Measurements from ENCODE around the gene CCDC127. TPM values are rescaled to one million over a fixed set of nuclear protein-coding genes. Genes with fewer than 3 reads are reported as not detected.
"Not testable (repeated sequence)": the region's sequence is repeated elsewhere in the genome, so short reads cannot be mapped to it uniquely, and the experiment has no call there.

Gene CCDC127
- total RNA-seq, result 9.3 to 10.2 TPM (median 9.7 TPM) in 3 replicates

- peaks cover 13% of the 10 kb centered on the region for H3K36me3 Mint-ChIP-seq
Measured at GRCh38 chr5:217494-218456, at the start of gene CCDC127, which contains the start of gene SDHA. TSS of gene CCDC127 (minus strand) at chr5:218153. CDS start at chr5:216849, 1,304 bp downstream. TSS of gene SDHA (plus strand) at chr5:218320. CDS start at chr5:218356, 36 bp downstream.

GRCh38 chr5:267716-268115, 49.8 kb upstream of the CCDC127 start:
- H3K27ac Mint-ChIP-seq, result no peak overlapping the region
- H3K4me3 Mint-ChIP-seq, result no peak overlapping the region
- H3K9me3 Mint-ChIP-seq, result no peaks in the 10 kb centered on the region
- peaks cover 22% of the 10 kb centered on the region for H3K4me1 Mint-ChIP-seq
- no peak for TF ChIP-seq CTCF (IDR thresholded peaks at IDR 0.05; ENCODE audit: unreplicated experiment)
- peaks cover 11% of the 10 kb centered on the region for H3K36me3 Mint-ChIP-seq
- no peaks in the 10 kb centered on the region for H3K27me3 Mint-ChIP-seq (ENCODE audit: low read depth)
- DNase-seq (ENCODE audit: low spot score in 2 of 2, unreplicated experiment in 2 of 2), result no peak

More at GRCh38 chr5:217494-218456, at the start of gene CCDC127, which contains the start of gene SDHA:
- not testable (repeated sequence) for H3K9me3 Mint-ChIP-seq; H3K27me3 Mint-ChIP-seq (ENCODE audit: low read depth)
- peak within 1 kb of the TSS; percentile 93 for H3K27ac Mint-ChIP-seq
- peak within 1 kb of the TSS; percentile 92 for H3K4me3 Mint-ChIP-seq
- DNase-seq (ENCODE audit: low spot score in 2 of 2, unreplicated experiment in 2 of 2), result peak; percentile 99 to 100
- peaks cover 35% of the 10 kb centered on the region for H3K4me1 Mint-ChIP-seq

GRCh38 chr5:266311-267026, 48.5 kb upstream of the CCDC127 start:
- not testable (repeated sequence) for H3K27me3 Mint-ChIP-seq (ENCODE audit: low read depth); H3K9me3 Mint-ChIP-seq; H3K27ac Mint-ChIP-seq; H3K4me3 Mint-ChIP-seq; DNase-seq (ENCODE audit: low spot score in 2 of 2, unreplicated experiment in 2 of 2)
- Mint-ChIP-seq H3K36me3 (peaks cover 15% of the 10 kb centered on the region), H3K4me1 (peaks cover 15% of the 10 kb centered on the region)

GRCh38 chr5:264338-264737, 46.4 kb upstream of the CCDC127 start:
- TF ChIP-seq CTCF (IDR thresholded peaks at IDR 0.05; ENCODE audit: unreplicated experiment), result no peak
- H3K27me3 Mint-ChIP-seq (ENCODE audit: low read depth), result no peaks in the 10 kb centered on the region
- peaks cover 15% of the 10 kb centered on the region for H3K36me3 Mint-ChIP-seq
- H3K9me3 Mint-ChIP-seq, result no peaks in the 10 kb centered on the region
- peaks cover 10% of the 10 kb centered on the region for H3K4me1 Mint-ChIP-seq
- no peak overlapping the region for H3K4me3 Mint-ChIP-seq
- DNase-seq (ENCODE audit: low spot score in 2 of 2, unreplicated experiment in 2 of 2), result no peak
- peak overlapping the region; percentile 85 for H3K27ac Mint-ChIP-seq

- not testable (repeated sequence) for DNase-seq (ENCODE audit: low spot score in 2 of 2, unreplicated experiment in 2 of 2); H3K27me3 Mint-ChIP-seq (ENCODE audit: low read depth); H3K4me3 Mint-ChIP-seq; H3K9me3 Mint-ChIP-seq
- Mint-ChIP-seq H3K4me1 (peaks cover 10% of the 10 kb centered on the region), H3K27ac (peak overlapping the region; percentile 85), H3K36me3 (peaks cover 18% of the 10 kb centered on the region)
Measured at GRCh38 chr5:263275-263974, 45.5 kb upstream of the CCDC127 start.

GRCh38 chr5:257148-257547, 39.2 kb upstream of the CCDC127 start:
- Mint-ChIP-seq H3K4me3 (no peak overlapping the region), H3K27ac (no peak overlapping the region), H3K4me1 (no peaks in the 10 kb centered on the region), H3K27me3 (ENCODE audit: low read depth) (no peaks in the 10 kb centered on the region), H3K9me3 (peaks cover 6% of the 10 kb centered on the region), H3K36me3 (peaks cover 31% of the 10 kb centered on the region)
- TF ChIP-seq CTCF (IDR thresholded peaks at IDR 0.05; ENCODE audit: unreplicated experiment), result no peak
- no peak for DNase-seq (ENCODE audit: low spot score in 2 of 2, unreplicated experiment in 2 of 2)

- not testable (repeated sequence) for H3K4me3 Mint-ChIP-seq, H3K9me3 Mint-ChIP-seq
Measured at GRCh38 chr5:256347-256746, 38.4 kb upstream of the CCDC127 start.

GRCh38 chr5:255116-255515, 37.2 kb upstream of the CCDC127 start:
- H3K4me3 Mint-ChIP-seq; H3K9me3 Mint-ChIP-seq; DNase-seq (ENCODE audit: low spot score in 2 of 2, unreplicated experiment in 2 of 2); H3K27me3 Mint-ChIP-seq (ENCODE audit: low read depth); H3K27ac Mint-ChIP-seq; H3K4me1 Mint-ChIP-seq: not testable (repeated sequence)
- H3K36me3 Mint-ChIP-seq, result peaks cover 31% of the 10 kb centered on the region

More at GRCh38 chr5:256347-256746, 38.4 kb upstream of the CCDC127 start:
- DNase-seq (ENCODE audit: low spot score in 2 of 2, unreplicated experiment in 2 of 2); H3K27me3 Mint-ChIP-seq (ENCODE audit: low read depth); H3K27ac Mint-ChIP-seq; H3K4me1 Mint-ChIP-seq: not testable (repeated sequence)
- H3K36me3 Mint-ChIP-seq, result peaks cover 30% of the 10 kb centered on the region

GRCh38 chr5:254322-254721, 36.4 kb upstream of the CCDC127 start:
- H3K4me3 Mint-ChIP-seq; H3K9me3 Mint-ChIP-seq; H3K4me1 Mint-ChIP-seq; DNase-seq (ENCODE audit: low spot score in 2 of 2, unreplicated experiment in 2 of 2); H3K27ac Mint-ChIP-seq; H3K27me3 Mint-ChIP-seq (ENCODE audit: low read depth): not testable (repeated sequence)
- peaks cover 39% of the 10 kb centered on the region for H3K36me3 Mint-ChIP-seq
